PC-9 (cell line): ENCODE data around the gene IRF4. TPM values are rescaled to one million over a fixed set of nuclear protein-coding genes. Genes with fewer than 3 reads are reported as not detected.

Experiments
- BruUV-seq: library from RNA; stranded (reverse); fragments of 400-500 nt; replicated peaks from 2 replicates; lab custom pipeline; 2021; lab: Mats Ljungman, UMichigan
- CTCF ChIA-PET: fragments of 300-600 bp; sonication (Branson Sonifier 250); formaldehyde crosslinking; loops from one replicate; lab custom pipeline; 2022; ENCODE audit warnings: antibody characterized with exemption; lab: Charles Lee
- POLR2A ChIA-PET: fragments of 300-600 bp; sonication (Branson Sonifier 250); formaldehyde crosslinking; loops from one replicate; lab custom pipeline; 2022; ENCODE audit warnings: antibody characterized with exemption; ENCODE audit not compliant: unreplicated experiment; lab: Charles Lee
- DNase-seq, 2 experiments: peaks; one replicate each; pipeline versions ENCODE4 v3.0.0 to v3.0.0-alpha.2; 2015 to 2022; ENCODE audit warnings: mixed read lengths in 1 of 2
- H2AFZ ChIP-seq: fragments of 200-600 bp; sonication (generic); 2 replicates; pipeline ENCODE4 v1.8.1; 2017; ENCODE audit warnings: antibody characterized with exemption
- H3F3A ChIP-seq: fragments of 200-600 bp; sonication (generic); 2 replicates; pipeline ENCODE4 v1.8.1; 2017; ENCODE audit warnings: antibody characterized with exemption, mild to moderate bottlenecking, low read depth; ENCODE audit not compliant: insufficient read depth
- H3K27ac ChIP-seq: fragments of 200-600 bp; sonication (generic); 2 replicates; pipeline ENCODE4 v1.6.1; 2016; ENCODE audit warnings: mixed run types
- H3K27me3 ChIP-seq: fragments of 200-600 bp; sonication (generic); 2 replicates; pipeline ENCODE4 v1.6.1; 2016; ENCODE audit warnings: low read depth, mixed run types; ENCODE audit not compliant: insufficient read depth
- H3K36me3 ChIP-seq: fragments of 200-600 bp; sonication (generic); 2 replicates; pipeline ENCODE4 v1.6.1; 2016; ENCODE audit warnings: low read depth, mixed run types
- H3K4me1 ChIP-seq: fragments of 200-600 bp; sonication (generic); replicated peaks from 2 replicates; pipeline ENCODE4 v1.6.1; 2016; ENCODE audit warnings: mixed run types; ENCODE audit not compliant: insufficient read depth
- H3K4me2 ChIP-seq: fragments of 200-600 bp; sonication (generic); 2 replicates; pipeline ENCODE4 v1.6.1; 2017; ENCODE audit warnings: mixed run types
- H3K4me3 ChIP-seq: fragments of 200-600 bp; sonication (generic); 2 replicates; pipeline ENCODE4 v1.6.1; 2016; ENCODE audit warnings: mixed run types
- H3K79me2 ChIP-seq: fragments of 200-600 bp; sonication (generic); 2 replicates; pipeline ENCODE4 v1.6.1; 2017; ENCODE audit warnings: low read depth, mixed run types
- H3K9me2 ChIP-seq: fragments of 200-600 bp; sonication (generic); 2 replicates; pipeline ENCODE4 v1.8.1; 2017; ENCODE audit warnings: mild to moderate bottlenecking; ENCODE audit not compliant: insufficient read depth
- H3K9me3 ChIP-seq: fragments of 200-600 bp; sonication (generic); 2 replicates; pipeline ENCODE4 v1.8.1; 2016; ENCODE audit warnings: low read depth; ENCODE audit not compliant: insufficient read depth
- H4K20me1 ChIP-seq: fragments of 200-600 bp; sonication (generic); 2 replicates; pipeline ENCODE4 v1.8.1; 2017; ENCODE audit not compliant: insufficient read depth
- CTCF ChIP-seq: fragments of 200-600 bp; sonication (generic); conservative IDR thresholded peaks from 2 replicates; pipeline ENCODE4 v1.6.1; 2017; ENCODE audit warnings: mixed run types, antibody characterized with exemption, mild to moderate bottlenecking, moderate library complexity
- EZH2 ChIP-seq: fragments of 200-600 bp; sonication (generic); IDR thresholded peaks from 2 replicates; pipeline ENCODE4 v1.8.0; 2017; ENCODE audit warnings: antibody characterized with exemption, low read depth
- intact Hi-C: fragments of 100-400 bp; cut with micrococcal nuclease; formaldehyde crosslinking; loops from one replicate; pipeline ENCODE4 v1.10.0; 2022; ENCODE audit not compliant: unreplicated experiment
- total RNA-seq: library from RNA; stranded (reverse); gene quantifications from 2 replicates; pipeline ENCODE4 v1.2.3, GENCODE V29; 2021

Gene IRF4
- total RNA-seq, 1 experiment from 2014 or later: not detected

- Histone ChIP-seq H3K9me2 (no peaks in the 10 kb centered on the region), H3K27me3 (peaks cover 98% of the 10 kb centered on the region), H3K36me3 (no peaks in the 10 kb centered on the region), H3K4me2 (no peak overlapping the region), H3K4me3 (no peak overlapping the region), H2AFZ (no peak overlapping the region), H3F3A (no peaks in the 10 kb centered on the region), H3K79me2 (no peaks in the 10 kb centered on the region), H4K20me1 (no peaks in the 10 kb centered on the region), H3K4me1 (no peaks in the 10 kb centered on the region), H3K27ac (no peak overlapping the region), H3K9me3 (no peaks in the 10 kb centered on the region)
- POLR2A ChIA-PET: no interaction called here
- TF ChIP-seq CTCF (no peak), EZH2 (no peak)
- no peak for DNase-seq
- no TSS peak for BruUV-seq
- intact Hi-C loops: no loop called here
- CTCF ChIA-PET: no interaction called here
Measured at GRCh38 chr6:357261-357790, 34.2 kb upstream of the IRF4 start.

DNA sequence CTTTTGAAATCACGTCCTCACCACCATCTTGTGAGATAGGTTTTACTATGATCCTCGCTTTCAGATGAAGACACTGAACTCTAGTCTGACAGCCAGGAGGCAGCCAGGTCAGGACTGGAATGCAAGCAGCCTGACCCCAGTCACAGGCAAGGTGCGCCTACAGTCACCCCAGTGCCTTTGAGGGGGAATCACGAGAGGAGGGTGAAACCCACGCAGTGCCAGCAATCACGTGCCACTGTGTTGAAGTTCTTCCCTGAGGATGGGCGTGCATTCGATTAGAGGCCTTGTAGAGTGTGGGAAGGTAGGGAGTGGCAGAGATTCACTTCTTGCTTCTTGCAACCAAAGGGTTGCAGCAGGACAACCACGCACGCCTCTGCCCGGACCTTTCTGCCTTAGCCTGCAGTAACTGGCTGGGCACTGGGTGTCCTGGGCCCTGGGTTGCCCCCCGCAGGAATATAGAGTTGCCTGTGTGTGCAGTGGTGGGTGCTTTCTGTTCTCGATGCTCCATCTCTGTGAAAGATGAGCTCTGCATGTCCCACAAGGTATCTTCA, 33.7 kb upstream of the IRF4 start:
- intact Hi-C loops: no loop called here
- no TSS peak for BruUV-seq
- no peaks in the 10 kb centered on the region for H3F3A ChIP-seq
- POLR2A ChIA-PET: no interaction called here
- H3K4me1 ChIP-seq: no peaks in the 10 kb centered on the region
- no peak for TF ChIP-seq CTCF
- TF ChIP-seq EZH2: no peak
- no peak overlapping the region for H3K4me2 ChIP-seq
- no peaks in the 10 kb centered on the region for H3K79me2 ChIP-seq
- CTCF ChIA-PET: no interaction called here
- H3K27me3 ChIP-seq: peaks cover 98% of the 10 kb centered on the region
- H3K9me3 ChIP-seq: no peaks in the 10 kb centered on the region
- no peak overlapping the region for H3K4me3 ChIP-seq
- H2AFZ ChIP-seq: no peak overlapping the region
- H3K36me3 ChIP-seq: no peaks in the 10 kb centered on the region
- no peaks in the 10 kb centered on the region for H3K9me2 ChIP-seq
- no peaks in the 10 kb centered on the region for H4K20me1 ChIP-seq
- no peak overlapping the region for H3K27ac ChIP-seq
- DNase-seq: no peak

DNA sequence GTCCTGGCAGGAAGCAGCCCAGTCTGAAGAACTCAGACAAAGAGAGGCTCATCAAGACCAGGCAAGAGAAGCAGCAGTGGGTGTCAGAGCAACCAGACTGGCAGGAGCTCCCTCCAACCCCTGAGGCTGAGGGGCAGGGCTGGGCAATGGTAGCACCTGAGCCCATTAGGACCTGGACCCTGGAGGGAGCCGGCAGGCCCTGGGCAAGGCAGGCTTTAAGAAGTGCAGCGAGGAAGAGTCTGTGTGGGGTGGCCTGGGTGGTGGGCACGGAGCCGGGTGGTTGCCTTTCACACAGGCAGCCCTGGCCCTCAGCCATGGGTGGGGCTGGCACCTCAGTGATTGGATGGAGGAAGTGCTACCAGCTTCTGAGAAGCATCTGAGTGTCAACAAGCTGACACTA, 33.1 kb upstream of the IRF4 start:
- Histone ChIP-seq H3K4me3 (no peak overlapping the region), H3K36me3 (no peaks in the 10 kb centered on the region), H3K9me2 (no peaks in the 10 kb centered on the region), H3K4me1 (no peaks in the 10 kb centered on the region), H3K79me2 (no peaks in the 10 kb centered on the region), H4K20me1 (no peaks in the 10 kb centered on the region), H3K27me3 (peaks cover 98% of the 10 kb centered on the region), H3K4me2 (no peak overlapping the region), H3K9me3 (no peaks in the 10 kb centered on the region), H2AFZ (no peak overlapping the region), H3F3A (no peaks in the 10 kb centered on the region), H3K27ac (no peak overlapping the region)
- no TSS peak for BruUV-seq
- DNase-seq: no peak
- ChIA-PET POLR2A (no interaction called here), CTCF (no interaction called here)
- TF ChIP-seq CTCF (no peak), EZH2 (no peak)
- intact Hi-C loops: no loop called here
